GM19351 (cell line): ENCODE measurements around the gene GPANK1.

Experiments used
- ATAC-seq: cut with Tn5 transposase; IDR thresholded peaks from one replicate; pipeline ENCODE4 v1.9.1; 2021; ENCODE audit warnings: mild to moderate bottlenecking, moderate library complexity; ENCODE audit not compliant: unreplicated experiment

GPANK1 gene

GRCh38 chr6:31663961-31664789 lies 622 bp downstream of the GPANK1 start:
- ATAC-seq, result no peak

- no peak for ATAC-seq
Observed at GRCh38 chr6:31663126-31663960, 1.5 kb downstream of the GPANK1 start.

DNA sequence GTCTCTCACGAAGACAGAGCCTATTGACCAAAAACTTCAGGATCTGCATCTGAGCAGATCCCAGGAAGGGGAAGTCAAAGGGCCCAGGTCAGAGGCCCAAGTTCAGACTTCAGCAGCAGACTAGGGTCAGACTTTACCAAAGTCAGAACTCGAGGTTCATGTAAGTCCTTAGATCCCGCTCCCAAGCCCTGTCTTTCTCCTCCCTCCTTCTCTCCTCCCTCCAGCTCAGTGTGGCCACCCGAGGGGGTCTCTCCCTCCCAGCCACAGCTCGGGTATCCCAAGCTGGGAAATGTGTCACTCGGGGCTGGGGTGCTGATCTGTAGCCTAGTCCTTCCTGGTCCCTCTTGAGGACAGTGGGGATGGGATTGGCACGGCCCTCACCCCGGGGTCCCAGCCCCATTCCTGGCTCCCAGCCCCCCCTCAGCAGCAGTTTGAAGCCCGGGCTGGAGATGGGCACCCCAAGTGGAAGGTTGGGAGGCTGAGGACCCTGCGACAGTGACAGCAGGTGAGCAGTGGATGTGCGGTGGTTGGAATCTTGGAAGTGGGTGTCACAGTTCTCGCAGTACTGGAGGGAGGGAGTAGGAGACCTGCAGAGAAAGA lies 2.6 kb downstream of the GPANK1 start:
- ATAC-seq, result no peak

- no peak for ATAC-seq
Observed at GRCh38 chr6:31661262-31662123, 3.3 kb downstream of the GPANK1 start.

DNA sequence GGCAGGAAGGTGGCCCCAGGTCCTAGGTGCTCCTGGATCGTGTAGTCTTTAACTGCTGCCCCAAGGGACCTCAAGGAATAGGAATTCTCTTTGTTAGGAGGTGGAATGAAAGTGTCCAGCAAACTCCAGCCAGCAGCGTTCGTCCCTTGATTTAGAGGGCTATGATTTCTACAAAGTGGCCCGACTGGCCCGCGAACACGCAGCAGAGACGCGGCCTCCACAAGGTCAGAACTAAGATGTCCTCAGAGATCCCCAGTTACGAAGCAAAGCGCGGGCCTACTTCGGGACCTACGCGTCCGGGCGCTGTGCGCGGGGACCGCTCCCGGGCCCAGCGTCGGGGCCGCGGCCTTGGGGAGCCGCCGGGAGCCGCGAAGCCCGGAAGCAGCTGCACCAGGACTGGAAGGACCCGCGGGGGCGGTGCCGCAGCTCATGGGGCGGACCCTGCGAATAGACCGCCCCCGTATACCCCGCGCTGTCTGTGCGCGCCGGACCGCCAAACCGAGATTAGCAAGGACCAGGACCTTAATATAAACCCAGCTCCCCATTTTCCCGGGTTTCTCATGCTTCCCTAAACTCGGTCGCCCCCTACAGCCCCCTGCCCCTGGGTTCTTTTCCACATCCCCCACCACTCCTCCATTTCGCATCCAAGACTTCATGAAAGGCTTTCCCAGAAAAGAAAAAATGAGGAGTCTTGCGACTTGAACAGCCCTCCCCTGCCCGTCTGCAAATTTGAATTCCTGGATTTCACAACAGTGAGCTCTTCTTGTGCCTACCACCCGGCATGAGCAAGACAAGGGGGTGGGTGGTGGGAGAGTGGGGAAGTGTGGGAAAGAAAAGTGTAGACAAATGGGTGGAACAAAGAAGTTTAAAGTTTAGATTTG lies 4.2 kb downstream of the GPANK1 start, which contains the start of gene C6orf47:
Gene C6orf47 (minus strand): TSS at position 398 of the 881 bp plus-strand sequence. CDS start 831 bp downstream, outside the sequence.
- peak; percentile 55 for ATAC-seq

DNA sequence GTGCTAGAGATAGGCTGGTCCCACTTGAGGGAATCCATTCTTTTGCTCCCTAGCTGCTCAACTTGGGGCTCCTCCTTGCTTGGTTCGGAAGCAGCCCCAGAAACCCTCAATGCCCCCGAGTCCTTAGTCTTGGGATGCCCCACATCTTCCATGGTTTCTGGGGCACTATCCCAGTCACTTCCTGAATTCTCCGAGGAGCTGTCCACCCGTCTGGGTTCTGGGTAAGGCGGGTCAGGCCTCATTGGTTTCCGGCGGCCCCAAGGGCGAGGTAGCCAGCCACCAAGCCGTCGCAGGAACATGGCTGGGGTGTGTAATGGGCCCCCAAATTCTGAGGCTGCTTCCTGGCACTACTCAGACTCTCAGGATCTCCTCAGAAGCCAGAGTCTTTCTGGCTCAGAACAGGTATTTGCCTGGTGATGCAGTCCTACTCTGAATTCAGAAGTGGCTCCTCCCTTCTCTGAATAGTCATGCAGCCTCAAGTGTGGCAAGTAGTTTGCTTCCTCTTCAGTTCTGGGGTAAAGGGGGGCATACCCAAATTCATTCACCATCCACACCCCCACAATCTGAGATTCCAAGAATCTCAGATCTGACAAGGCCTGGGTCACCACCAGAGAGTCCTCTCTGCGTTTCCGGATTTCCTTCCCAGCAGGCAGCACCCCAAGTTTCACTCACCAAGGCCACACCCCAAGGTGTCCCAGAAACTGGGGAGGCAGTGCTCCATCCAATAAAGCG lies 5.0 kb downstream of the GPANK1 start:
- ATAC-seq, result no peak

- ATAC-seq, result no peak
Observed at GRCh38 chr6:31658983-31659648, 5.7 kb downstream of the GPANK1 start.

DNA sequence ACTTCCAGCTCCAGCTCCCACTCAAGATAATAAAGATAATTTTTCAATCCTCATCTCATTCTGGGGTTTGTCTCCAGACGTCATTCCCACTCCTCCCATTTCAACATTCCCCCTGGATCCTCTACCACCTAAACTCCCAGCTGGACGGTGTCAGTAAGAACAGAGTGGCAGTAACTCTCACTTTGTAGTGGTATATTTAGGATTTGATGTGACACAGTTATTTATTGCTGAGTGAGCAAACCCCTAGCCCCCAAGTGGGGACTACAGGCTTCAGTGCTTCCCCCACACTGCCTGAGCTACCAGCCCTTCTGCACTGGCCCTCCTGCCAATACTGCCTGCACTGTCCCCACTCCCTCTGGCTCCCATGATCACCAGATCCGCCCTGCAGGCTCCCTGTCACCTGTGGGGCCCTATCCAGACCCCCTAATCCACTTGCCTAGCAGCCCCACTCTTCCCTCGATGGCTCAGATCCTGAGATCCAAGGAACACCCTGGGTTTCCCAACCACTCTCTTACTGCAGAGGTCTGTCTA lies 6.6 kb downstream of the GPANK1 start:
- ATAC-seq, result no peak

GRCh38 chr6:31657406-31658157 lies 7.2 kb downstream of the GPANK1 start:
- no peak for ATAC-seq

DNA sequence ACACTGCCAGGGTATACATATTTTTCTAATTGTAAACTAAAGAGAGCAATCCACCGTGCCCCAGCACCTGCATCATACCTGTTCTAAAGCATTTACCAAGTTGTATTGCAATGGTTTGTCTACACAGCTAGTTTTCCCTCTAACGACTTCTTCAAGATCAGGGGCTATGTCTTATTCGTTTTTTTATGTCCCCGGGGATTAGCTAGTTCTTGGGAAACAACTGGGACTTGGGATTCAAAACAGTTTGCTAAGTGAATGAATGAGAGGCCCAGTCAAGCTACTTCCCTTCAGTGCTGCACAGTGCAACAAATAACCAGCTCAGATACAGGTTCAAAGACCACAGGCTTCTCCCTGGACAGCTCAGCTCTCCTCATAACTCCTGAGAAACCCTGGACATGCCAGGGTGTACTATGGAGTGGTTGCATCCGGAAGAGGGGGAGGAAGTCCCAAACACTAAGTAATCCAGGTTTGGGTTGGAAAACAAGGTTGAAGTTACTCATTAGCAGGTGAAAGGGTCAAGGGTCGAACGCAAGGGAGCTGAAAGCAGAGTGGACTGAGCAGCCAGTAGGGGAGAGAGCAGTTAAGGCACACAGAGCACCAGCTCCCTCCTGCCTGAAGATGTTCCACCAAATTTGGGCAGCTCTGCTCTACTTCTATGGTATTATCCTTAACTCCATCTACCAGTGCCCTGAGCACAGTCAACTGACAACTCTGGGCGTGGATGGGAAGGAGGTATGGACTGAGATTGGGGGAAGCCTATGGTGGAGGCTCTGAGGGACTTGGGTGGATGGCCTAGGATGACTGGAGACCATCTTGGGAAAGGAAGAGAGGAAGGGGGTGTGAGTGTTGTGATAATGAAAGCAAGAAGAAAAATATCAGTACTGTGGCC lies 9.2 kb downstream of the GPANK1 start, which contains the start of gene APOM:
Gene APOM (plus strand): TSS at position 546 of the 889 bp plus-strand sequence. CDS start 73 bp downstream, at position 619.
- no peak for ATAC-seq

DNA sequence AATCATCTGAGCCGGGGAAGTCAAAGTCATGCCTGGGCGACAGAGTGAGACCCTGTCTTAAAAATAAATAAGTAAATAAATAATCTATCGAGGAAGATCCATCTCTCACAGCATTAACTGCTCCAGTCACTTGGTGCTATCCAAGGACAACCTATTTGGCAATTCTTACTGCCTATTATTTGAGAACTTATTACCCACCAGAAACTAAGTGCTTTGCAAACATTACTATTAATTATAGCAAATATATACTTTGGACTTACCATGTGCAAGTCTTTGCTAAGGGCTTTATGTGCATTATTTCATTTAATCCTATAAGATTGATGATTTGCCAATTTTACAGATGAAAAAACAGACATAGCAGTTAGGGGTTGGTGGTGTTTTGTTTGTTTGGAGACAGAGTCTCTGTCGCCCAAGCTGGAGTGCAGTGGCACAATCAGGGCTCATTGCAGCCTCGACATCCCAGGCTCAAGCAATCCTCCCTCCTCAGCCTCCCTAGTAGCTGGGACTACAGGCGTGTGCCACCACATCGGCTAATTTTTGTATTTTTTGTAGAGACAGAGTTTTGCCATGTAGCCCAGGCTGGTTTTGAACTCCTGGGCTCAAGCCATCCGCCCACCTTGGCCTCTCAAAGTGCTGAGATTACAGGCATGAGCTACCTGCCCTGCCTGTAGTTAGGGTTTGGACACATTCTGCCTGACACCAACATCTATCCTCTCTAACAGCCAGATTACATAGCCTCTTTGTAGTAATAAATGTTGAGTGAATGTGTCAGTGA lies 10.0 kb downstream of the GPANK1 start:
- ATAC-seq, result no peak

DNA sequence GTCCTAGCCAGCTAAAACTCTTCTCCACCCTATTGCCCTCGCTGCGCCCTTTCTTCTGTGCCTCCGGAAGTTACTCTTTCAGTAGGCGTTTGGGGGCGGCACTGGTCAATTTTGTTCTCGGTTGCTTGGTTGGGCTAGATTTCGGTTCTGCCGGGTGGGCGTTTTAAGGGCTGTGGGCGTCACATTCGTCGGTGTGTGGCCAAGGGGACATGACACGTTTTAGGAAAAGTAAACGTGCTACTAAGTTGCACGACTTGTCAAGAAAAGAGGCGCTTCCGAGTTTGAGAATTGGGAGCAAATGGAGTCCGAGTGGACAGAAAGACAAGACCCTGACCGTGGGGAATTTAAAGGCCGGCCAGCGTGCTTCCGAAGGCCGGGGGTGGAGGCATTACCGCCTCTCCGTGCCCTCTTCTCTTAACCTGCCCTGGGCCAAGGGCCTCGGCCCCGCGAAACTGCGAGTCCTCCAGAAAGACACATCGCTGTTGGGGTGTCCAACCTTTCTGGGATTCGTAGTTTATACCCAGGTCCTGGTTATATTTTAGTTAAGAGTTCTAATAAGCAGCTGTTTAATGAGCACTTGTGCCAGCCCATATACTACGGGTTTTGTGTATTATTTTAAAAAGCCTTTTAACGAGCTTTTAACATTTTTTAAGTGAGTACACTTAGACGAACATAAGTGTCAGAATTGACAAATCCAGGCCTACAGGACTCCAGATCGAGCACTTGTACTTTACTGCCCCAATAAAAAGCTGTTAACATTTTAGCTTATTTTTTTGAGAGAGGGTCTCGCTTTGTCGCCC lies 11.7 kb downstream of the GPANK1 start:
- ATAC-seq, result peak; percentile 71

GRCh38 chr6:31651602-31652191 lies 13.1 kb downstream of the GPANK1 start:
- no peak for ATAC-seq

GRCh38 chr6:31645325-31645724 lies 19.5 kb downstream of the GPANK1 start:
- no peak for ATAC-seq
